ENCODE results near the gene CLECL1.

- TF ChIP-seq CTCF (IDR thresholded peaks at IDR 0.05; ENCODE audit: low read depth, low read length, missing input control): no peak
- no peak for TF ChIP-seq RAD21 (IDR thresholded peaks at IDR 0.05)
- no peak for TF ChIP-seq GABPA (IDR thresholded peaks at IDR 0.05 in 1 of 2, conservative IDR thresholded peaks at IDR 0.05 in 1 of 2)
- TF ChIP-seq REST (IDR thresholded peaks at IDR 0.05): no peak
- no peak for TF ChIP-seq SP1 (IDR thresholded peaks at IDR 0.05)
- TF ChIP-seq MAX (IDR thresholded peaks at IDR 0.05): no peak
- no peak for TF ChIP-seq YY1 (IDR thresholded peaks at IDR 0.05)
- no peak for TF ChIP-seq JUND (IDR thresholded peaks at IDR 0.05)
- no peak for TF ChIP-seq TAF1 (conservative IDR thresholded peaks at IDR 0.05)
- no peak for TF ChIP-seq HNF4G (IDR thresholded peaks at IDR 0.05)
- TF ChIP-seq ZBTB33 (IDR thresholded peaks at IDR 0.05): no peak
- no peak for TF ChIP-seq NR2F2 (IDR thresholded peaks at IDR 0.05)
- no peak for TF ChIP-seq EGR1 (IDR thresholded peaks at IDR 0.05; ENCODE audit: low read depth in 2 of 2)
Observed at GRCh38 chr12:9752145-9752933, 19.4 kb upstream of the CLECL1 start.

Data from liver (tissue), 3 donors.